ENCODE results near the gene SLCO3A1.

The SLCO3A1 gene

GRCh38 chr15:91853511-91853947, at the start of gene SLCO3A1:
Gene SLCO3A1 (plus strand): TSS chr15:91853708.
- peak; percentile 64 for DNase-seq

- DNase-seq = no peak
These were observed 46.4 kb upstream of the SLCO3A1 start for GRCh38 chr15:91807122-91807521.

- no peak for DNase-seq
These were observed 39.6 kb upstream of the SLCO3A1 start for GRCh38 chr15:91813924-91814323.

GRCh38 chr15:91816942-91817341, 36.6 kb upstream of the SLCO3A1 start:
- no peak for DNase-seq

GRCh38 chr15:91821458-91821857, 32.0 kb upstream of the SLCO3A1 start:
- no peak for DNase-seq

GRCh38 chr15:91824256-91824655, 29.3 kb upstream of the SLCO3A1 start:
- no peak for DNase-seq

GRCh38 chr15:91826443-91826842, 27.1 kb upstream of the SLCO3A1 start:
- no peak for DNase-seq

- DNase-seq = no peak
These were observed 20.5 kb upstream of the SLCO3A1 start for GRCh38 chr15:91833056-91833455.

- no peak for DNase-seq
These were observed 13.6 kb upstream of the SLCO3A1 start for GRCh38 chr15:91839867-91840266.

- DNase-seq = no peak
These were observed 11.6 kb upstream of the SLCO3A1 start for GRCh38 chr15:91841861-91842260.

- no peak for DNase-seq
These were observed 9.2 kb upstream of the SLCO3A1 start for GRCh38 chr15:91844341-91844740.

- no peak for DNase-seq
These were observed 8.6 kb upstream of the SLCO3A1 start for GRCh38 chr15:91844928-91845327.

GRCh38 chr15:91845720-91846119, 7.8 kb upstream of the SLCO3A1 start:
- DNase-seq = no peak

- no peak for DNase-seq
These were observed 4.3 kb upstream of the SLCO3A1 start for GRCh38 chr15:91849180-91849579.

- peak; percentile 40 for DNase-seq
These were observed 3.8 kb upstream of the SLCO3A1 start for GRCh38 chr15:91849749-91850161.

- DNase-seq = peak; percentile 62
These were observed 582 bp upstream of the SLCO3A1 start for GRCh38 chr15:91852741-91853510.

- DNase-seq = peak; percentile 25
These were observed 585 bp downstream of the SLCO3A1 start for GRCh38 chr15:91853948-91854638.

GRCh38 chr15:91854639-91854990, 1.1 kb downstream of the SLCO3A1 start:
- DNase-seq = peak; percentile 14

GRCh38 chr15:91855241-91855640, 1.7 kb downstream of the SLCO3A1 start:
- DNase-seq = no peak

GRCh38 chr15:91855684-91856489, 2.4 kb downstream of the SLCO3A1 start:
- DNase-seq = peak; percentile 18

- peak; percentile 16 for DNase-seq
These were observed 3.7 kb downstream of the SLCO3A1 start for GRCh38 chr15:91857224-91857585.

GRCh38 chr15:91857772-91858171, 4.3 kb downstream of the SLCO3A1 start:
- DNase-seq = peak; percentile 77

GRCh38 chr15:91860498-91860897, 7.0 kb downstream of the SLCO3A1 start:
- no peak for DNase-seq

- no peak for DNase-seq
These were observed 7.7 kb downstream of the SLCO3A1 start for GRCh38 chr15:91861223-91861622.
